HFFc6 (cell line): ENCODE data around the gene CREB3L2. TPM values are rescaled to one million over a fixed set of nuclear protein-coding genes. Genes with fewer than 3 reads are reported as not detected.

Experiments
- DNase-seq: peaks from one replicate; pipeline ENCODE4 v3.0.0-alpha.2; 2018
- H3K27ac Mint-ChIP-seq: 2 replicates; pipeline ENCODE4 v1.8.0; 2020; ENCODE audit warnings: mild to moderate bottlenecking, mixed read lengths
- H3K27me3 Mint-ChIP-seq: 2 replicates; pipeline ENCODE4 v1.8.0; 2021; ENCODE audit warnings: mild to moderate bottlenecking, moderate library complexity, mixed read lengths; ENCODE audit not compliant: insufficient read depth
- H3K36me3 Mint-ChIP-seq: 2 replicates; pipeline ENCODE4 v1.8.0; 2021; ENCODE audit warnings: low read depth, mixed read lengths
- H3K4me1 Mint-ChIP-seq: 2 replicates; pipeline ENCODE4 v1.8.0; 2020; ENCODE audit warnings: low read depth, mixed read lengths
- H3K4me3 Mint-ChIP-seq: 2 replicates; pipeline ENCODE4 v1.8.0; 2020; ENCODE audit warnings: mild to moderate bottlenecking, moderate library complexity, mixed read lengths
- H3K9me3 Mint-ChIP-seq: 2 replicates; pipeline ENCODE4 v1.8.0; 2020; ENCODE audit warnings: mild to moderate bottlenecking, mixed read lengths
- CTCF ChIP-seq: fragments of 200-600 bp; sonication (generic); IDR thresholded peaks from 2 replicates; pipeline ENCODE4 v1.5.0; 2021; ENCODE audit warnings: antibody characterized with exemption, mild to moderate bottlenecking
- total RNA-seq, 6 experiments: library from RNA; stranded (reverse); fragmentation: NEBNext Ultra II Directional; extraction: Animal tissue kit (Norgen Biotek cat#: 25700); gene quantifications; 2 replicates in 1 of 6; 3 replicates in 5 of 6; pipeline ENCODE4 v1.2.3, GENCODE V29; 2021

Gene CREB3L2
- total RNA-seq, 6 experiments from 2014 or later, result 112 to 139 (median 123) TPM

- Mint-ChIP-seq H3K4me3 (no peak overlapping the region), H3K36me3 (peaks cover 20% of the 10 kb centered on the region), H3K9me3 (no peaks in the 10 kb centered on the region), H3K27me3 (peaks cover 14% of the 10 kb centered on the region), H3K4me1 (peaks cover 42% of the 10 kb centered on the region), H3K27ac (no peak overlapping the region)
- no peak for TF ChIP-seq CTCF
- no peak for DNase-seq
Observed at GRCh38 chr7:138004046-138004445, 2.2 kb upstream of the CREB3L2 start.

- H3K36me3 Mint-ChIP-seq, result peaks cover 25% of the 10 kb centered on the region
- no peak for TF ChIP-seq CTCF
- DNase-seq, result no peak
- peak overlapping the region; percentile 97 for H3K4me3 Mint-ChIP-seq
- peak overlapping the region; percentile 36 for H3K27ac Mint-ChIP-seq
- H3K9me3 Mint-ChIP-seq, result no peaks in the 10 kb centered on the region
- peaks cover 43% of the 10 kb centered on the region for H3K4me1 Mint-ChIP-seq
- H3K27me3 Mint-ChIP-seq, result peaks cover 14% of the 10 kb centered on the region
Observed at GRCh38 chr7:138002828-138003189, 923 bp upstream of the CREB3L2 start.

- H3K27ac Mint-ChIP-seq, result peak overlapping the region; percentile 97
- peak; percentile 98 for TF ChIP-seq CTCF
- no peaks in the 10 kb centered on the region for H3K9me3 Mint-ChIP-seq
- peak; percentile 100 for DNase-seq
- H3K36me3 Mint-ChIP-seq, result peaks cover 25% of the 10 kb centered on the region
- peaks cover 14% of the 10 kb centered on the region for H3K27me3 Mint-ChIP-seq
- peak overlapping the region; percentile 97 for H3K4me3 Mint-ChIP-seq
- peaks cover 42% of the 10 kb centered on the region for H3K4me1 Mint-ChIP-seq
Observed at GRCh38 chr7:138002096-138002827, 376 bp upstream of the CREB3L2 start.

- peak; percentile 92 for DNase-seq
- H3K4me3 Mint-ChIP-seq, result peak overlapping the region; percentile 97
- peaks cover 14% of the 10 kb centered on the region for H3K27me3 Mint-ChIP-seq
- peaks cover 43% of the 10 kb centered on the region for H3K36me3 Mint-ChIP-seq
- peaks cover 52% of the 10 kb centered on the region for H3K4me1 Mint-ChIP-seq
- TF ChIP-seq CTCF, result no peak; the same call in 1 of the 2 replicates
- peak overlapping the region; percentile 97 for H3K27ac Mint-ChIP-seq
- H3K9me3 Mint-ChIP-seq, result no peaks in the 10 kb centered on the region
Observed at GRCh38 chr7:138000081-138000701, 1.7 kb downstream of the CREB3L2 start.

- no peak for TF ChIP-seq CTCF
- peak overlapping the region; percentile 97 for H3K27ac Mint-ChIP-seq
- no peaks in the 10 kb centered on the region for H3K9me3 Mint-ChIP-seq
- no peak for DNase-seq
- peaks cover 52% of the 10 kb centered on the region for H3K4me1 Mint-ChIP-seq
- H3K27me3 Mint-ChIP-seq, result peaks cover 14% of the 10 kb centered on the region
- H3K4me3 Mint-ChIP-seq, result peak overlapping the region; percentile 97
- peaks cover 43% of the 10 kb centered on the region for H3K36me3 Mint-ChIP-seq
Observed at GRCh38 chr7:137999496-138000080, 2.3 kb downstream of the CREB3L2 start.
